Gastroesophageal sphincter (tissue), 3 donors: Measurements from ENCODE around the gene SLC2A1.

Experiments used
- CTCF ChIP-seq, 4 experiments: fragments of 200-600 bp in 2 of 4; fragments of 450-650 bp in 2 of 4; sonication (generic) in 1 of 4; IDR thresholded peaks; one replicate each; pipeline ENCODE4 v1.5.1; 2017 to 2019; ENCODE audit warnings: antibody characterized with exemption in 4 of 4, mild to moderate bottlenecking in 2 of 4, moderate library complexity in 2 of 4
- POLR2AphosphoS5 ChIP-seq: sonication (generic); formaldehyde crosslinking; IDR thresholded peaks from one replicate; pipeline ENCODE4 v1.6.1; 2017; ENCODE audit warnings: antibody characterized with exemption

- TF ChIP-seq POLR2AphosphoS5, result no peak
- TF ChIP-seq CTCF (IDR thresholded peaks at IDR 0.05), result no peak
These were observed 5.6 kb upstream of the SLC2A1 start for GRCh38 chr1:42964044-42964812.
